ENCODE data around the gene PDK1.

Gene PDK1

GRCh38 chr2:172639823-172640222 lies 83.9 kb downstream of the PDK1 start:
- DNase-seq (ENCODE audit: low read depth, low spot score): no peak

- DNase-seq (ENCODE audit: low read depth, low spot score): no peak
These were observed 84.5 kb downstream of the PDK1 start for GRCh38 chr2:172640389-172640788.

GRCh38 chr2:172642301-172643020 lies 86.6 kb downstream of the PDK1 start:
- DNase-seq (ENCODE audit: low read depth, low spot score): no peak

GRCh38 chr2:172643142-172643541 lies 87.3 kb downstream of the PDK1 start:
- DNase-seq (ENCODE audit: low read depth, low spot score): no peak

- DNase-seq (ENCODE audit: low read depth, low spot score): no peak
These were observed 91.5 kb downstream of the PDK1 start for GRCh38 chr2:172647439-172647838.

GRCh38 chr2:172655091-172655837 lies 99.4 kb downstream of the PDK1 start:
- no peak for DNase-seq (ENCODE audit: low read depth, low spot score)

GRCh38 chr2:172655838-172656573 lies 100.1 kb downstream of the PDK1 start:
- no peak for DNase-seq (ENCODE audit: low read depth, low spot score)
